ENCODE data around the gene TMSB4X.

Gene TMSB4X

DNA sequence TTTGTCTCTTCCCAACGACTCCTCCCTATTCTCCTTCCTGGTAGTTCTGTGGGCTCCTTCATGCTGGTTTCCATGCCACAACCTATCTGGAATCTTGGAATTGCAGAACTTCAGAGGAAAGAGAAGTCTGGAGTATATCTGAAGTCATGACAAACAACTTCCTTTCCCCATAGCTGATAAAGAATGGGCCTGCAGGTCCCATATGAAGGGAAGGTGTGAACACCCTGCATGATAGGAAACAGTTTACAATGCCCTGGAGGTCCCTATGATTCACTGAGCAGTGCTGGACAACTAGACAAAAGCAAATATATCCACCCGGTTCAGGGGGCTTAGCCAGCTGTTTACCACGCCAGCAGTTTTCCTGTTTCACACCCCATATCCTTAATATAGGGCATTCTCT is 50.1 kb downstream of the TMSB4X start:
- DNase-seq (ENCODE audit: low spot score), result no peak

Data from AG08395 (cell line).